Adrenal gland (tissue), 12 donors: ENCODE data around the gene SPATA25. TPM values are rescaled to one million over a fixed set of nuclear protein-coding genes. Genes with fewer than 3 reads are reported as not detected.

Experiments used
- DNase-seq, 7 donors: peaks; one replicate each; pipeline ENCODE4 v3.0.0-alpha.2; 2019 to 2020
- H3K27ac ChIP-seq, 5 donors: fragments of 200-600 bp; sonication (generic) in 4 of 5; 1 replicate in 3 of 5; 2 replicates in 2 of 5; pipeline versions ENCODE4 v1.5.1 to v1.8.0; 2016 to 2020; ENCODE audit warnings: mild to moderate bottlenecking in 1 of 5
- H3K27me3 ChIP-seq: fragments of 200-600 bp; 2 replicates; pipeline ENCODE4 v1.8.0; 2021
- H3K36me3 ChIP-seq, 2 donors: fragments of 200-600 bp; replicated peaks in 1 of 2; 1 replicate in 1 of 2; 2 replicates in 1 of 2; pipeline versions ENCODE4 v1.5.1 to v1.8.0; 2018 to 2022
- H3K4me1 ChIP-seq, 2 donors: fragments of 200-600 bp; replicated peaks in 1 of 2; 1 replicate in 1 of 2; 2 replicates in 1 of 2; pipeline versions ENCODE4 v1.5.1 to v1.8.0; 2018 to 2021
- H3K4me3 ChIP-seq, 4 donors: fragments of 200-600 bp; sonication (generic) in 3 of 4; one replicate each; pipeline ENCODE4 v1.5.1; 2016 to 2018
- H3K9me3 ChIP-seq, 3 donors: fragments of 200-600 bp; sonication (generic) in 1 of 3; replicated peaks in 1 of 3; 1 replicate in 2 of 3; 2 replicates in 1 of 3; pipeline versions ENCODE4 v1.5.1 to v1.8.0; 2016 to 2021
- POLR2A ChIP-seq, 2 donors: fragments of 450-650 bp; IDR thresholded peaks; one replicate each; pipeline ENCODE4 v1.6.1; 2017; ENCODE audit warnings: antibody characterized with exemption in 2 of 2, mild to moderate bottlenecking in 2 of 2, moderate library complexity in 1 of 2
- WGBS, 4 donors: extraction: QIAGEN DNeasy Blood & Tissue Kit in 2 of 4; methylation state at CpG; one replicate each; pipeline versions ENCODE4 v1.1.5 to v1.1.7; 2013 to 2017; 5-methylcytosine and 5-hydroxymethylcytosine counted together
- intact Hi-C, 2 donors: fragments of 100-400 bp; cut with DNase I; formaldehyde crosslinking; loops; one replicate each; pipeline versions ENCODE4 v1.14.1 to v1.15.0; 2022 to 2023
- polyA plus RNA-seq, 3 donors: library from polyadenylated mRNA; stranded (reverse); fragments of 200-250 nt in 2 of 3; fragments of 350-450 nt in 1 of 3; fragmentation: Illumina TruSeq in 1 of 3; extraction: RNeasy Lipid Tissue Mini Kit (QIAGEN cat#74804) in 1 of 3; gene quantifications; one replicate each; pipeline ENCODE4 v1.2.3, GENCODE V29; 2013 to 2014
- total RNA-seq, 9 donors: library from RNA; depleted of rRNA in 4 of 9; stranded (reverse); fragments of >200 nt in 4 of 9; fragments of 120-200 nt in 1 of 9; fragmentation: NEBNext Ultra II Directional in 1 of 9; extraction: Animal tissue kit (Norgen Biotek cat#: 25700) in 1 of 9; gene quantifications; one replicate each; pipeline versions ENCODE4 v1.1.0 to v1.2.4, GENCODE V29; 2013 to 2023
- TF ChIP-seq, protein P1 (sequence below), 6 experiments: fragments of 450-650 bp in 4 of 6; fragments of 200-600 bp in 2 of 6; sonication (generic) in 1 of 6; IDR thresholded peaks; 1 replicate in 5 of 6; 2 replicates in 1 of 6; pipeline versions ENCODE4 v1.5.1 to v1.8.0; 2016 to 2021; ENCODE audit warnings: antibody characterized with exemption in 6 of 6, mild to moderate bottlenecking in 2 of 6, moderate library complexity in 1 of 6
- donor health status: healthy with polysubstance abuse.
- donor health status: Bipolar disorder and iron deficiency.
- donor health status: DM: yes; HTN: yes; CAD: no.
- donor health status: DM: no; HTN: no; CAD: no.
- donor health status: DM: no; HTN: no; CAD: no.
- donor health status: DM: yes; HTN: yes; CAD: no.

The SPATA25 gene
- total and polyA plus RNA-seq, 12 donors = 0.29 to 12.5 (median 2.9) TPM; not detected in 1

DNA sequence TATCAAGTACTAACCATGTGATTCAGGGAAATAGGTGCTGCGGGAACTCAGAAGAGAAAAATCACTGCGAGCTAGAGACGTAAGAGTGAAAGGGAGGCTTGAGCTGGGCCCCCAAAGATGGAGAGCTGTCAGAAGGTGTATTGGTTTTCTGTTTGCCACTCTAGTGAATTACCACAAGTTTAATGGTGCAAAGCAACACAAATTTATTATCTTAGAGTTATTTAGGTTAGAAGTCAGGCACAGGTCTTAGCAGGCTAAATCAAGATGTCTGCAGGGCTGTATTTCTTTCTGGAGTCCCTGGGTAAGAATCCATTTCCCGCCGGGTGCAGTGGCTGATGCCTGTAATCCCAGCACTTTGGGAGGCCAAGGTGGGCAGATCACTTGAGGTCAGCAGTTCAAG is 27.5 kb downstream of the SPATA25 start:
- H3K27me3 ChIP-seq = no peaks in the 10 kb centered on the region
- intact Hi-C loops = no loop called here

DNA sequence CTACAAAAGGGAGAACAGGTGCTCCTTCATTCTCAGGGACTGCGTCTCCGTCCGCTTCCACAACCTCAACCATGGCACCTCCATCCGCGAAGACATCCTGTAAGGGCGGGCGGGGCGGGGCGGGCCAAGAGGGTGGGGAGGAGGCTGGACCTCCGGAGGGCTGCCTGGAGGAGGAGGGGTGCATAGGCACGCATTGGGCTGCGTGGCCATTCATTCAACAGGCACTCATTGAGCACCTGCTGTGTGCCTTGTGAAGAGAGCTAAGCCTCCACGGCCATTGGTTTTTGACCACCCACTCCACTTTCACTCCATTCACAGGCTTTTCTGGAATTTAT is 29.6 kb downstream of the SPATA25 start:
- intact Hi-C loops = no loop called here
- peak overlapping the region in 2 of 4 donors; percentile 61 to 71 for H3K4me3 ChIP-seq
- TF ChIP-seq POLR2A (IDR thresholded peaks at IDR 0.05) = no peak
- TF ChIP-seq, protein P1, sequence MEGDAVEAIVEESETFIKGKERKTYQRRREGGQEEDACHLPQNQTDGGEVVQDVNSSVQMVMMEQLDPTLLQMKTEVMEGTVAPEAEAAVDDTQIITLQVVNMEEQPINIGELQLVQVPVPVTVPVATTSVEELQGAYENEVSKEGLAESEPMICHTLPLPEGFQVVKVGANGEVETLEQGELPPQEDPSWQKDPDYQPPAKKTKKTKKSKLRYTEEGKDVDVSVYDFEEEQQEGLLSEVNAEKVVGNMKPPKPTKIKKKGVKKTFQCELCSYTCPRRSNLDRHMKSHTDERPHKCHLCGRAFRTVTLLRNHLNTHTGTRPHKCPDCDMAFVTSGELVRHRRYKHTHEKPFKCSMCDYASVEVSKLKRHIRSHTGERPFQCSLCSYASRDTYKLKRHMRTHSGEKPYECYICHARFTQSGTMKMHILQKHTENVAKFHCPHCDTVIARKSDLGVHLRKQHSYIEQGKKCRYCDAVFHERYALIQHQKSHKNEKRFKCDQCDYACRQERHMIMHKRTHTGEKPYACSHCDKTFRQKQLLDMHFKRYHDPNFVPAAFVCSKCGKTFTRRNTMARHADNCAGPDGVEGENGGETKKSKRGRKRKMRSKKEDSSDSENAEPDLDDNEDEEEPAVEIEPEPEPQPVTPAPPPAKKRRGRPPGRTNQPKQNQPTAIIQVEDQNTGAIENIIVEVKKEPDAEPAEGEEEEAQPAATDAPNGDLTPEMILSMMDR (IDR thresholded peaks at IDR 0.05) = no peak
- H3K9me3 ChIP-seq = no peaks in the 10 kb centered on the region
- DNase-seq = no peak
- H3K27ac ChIP-seq = peak overlapping the region in 4 of 5 donors; percentile 65 to 91 (median 79)
- H3K4me1 ChIP-seq = peaks cover 20 to 49% of the 10 kb centered on the region in 2 donors
- H3K36me3 ChIP-seq = peaks cover 0 to 6% of the 10 kb centered on the region in 2 donors
- no peaks in the 10 kb centered on the region for H3K27me3 ChIP-seq
- WGBS, 4 donors = 11 to 25% (median 15%) methylated on average over 1 to 13 of the region's 13 CpGs

More for the DNA sequence above, 27.5 kb downstream of the SPATA25 start:
- Histone ChIP-seq H3K36me3 (no peaks in the 10 kb centered on the region), H3K4me3 (no peak overlapping the region), H3K4me1 (peaks cover 18 to 32% of the 10 kb centered on the region in 2 donors), H3K27ac (no peak overlapping the region), H3K9me3 (no peaks in the 10 kb centered on the region)
- 90 to 100% (median 92%) methylated on average over 3 to 5 of the region's 5 CpGs for WGBS, 4 donors
- no peak for TF ChIP-seq POLR2A (IDR thresholded peaks at IDR 0.05)
- TF ChIP-seq, protein P1 (IDR thresholded peaks at IDR 0.05) = no peak
- DNase-seq = no peak

DNA sequence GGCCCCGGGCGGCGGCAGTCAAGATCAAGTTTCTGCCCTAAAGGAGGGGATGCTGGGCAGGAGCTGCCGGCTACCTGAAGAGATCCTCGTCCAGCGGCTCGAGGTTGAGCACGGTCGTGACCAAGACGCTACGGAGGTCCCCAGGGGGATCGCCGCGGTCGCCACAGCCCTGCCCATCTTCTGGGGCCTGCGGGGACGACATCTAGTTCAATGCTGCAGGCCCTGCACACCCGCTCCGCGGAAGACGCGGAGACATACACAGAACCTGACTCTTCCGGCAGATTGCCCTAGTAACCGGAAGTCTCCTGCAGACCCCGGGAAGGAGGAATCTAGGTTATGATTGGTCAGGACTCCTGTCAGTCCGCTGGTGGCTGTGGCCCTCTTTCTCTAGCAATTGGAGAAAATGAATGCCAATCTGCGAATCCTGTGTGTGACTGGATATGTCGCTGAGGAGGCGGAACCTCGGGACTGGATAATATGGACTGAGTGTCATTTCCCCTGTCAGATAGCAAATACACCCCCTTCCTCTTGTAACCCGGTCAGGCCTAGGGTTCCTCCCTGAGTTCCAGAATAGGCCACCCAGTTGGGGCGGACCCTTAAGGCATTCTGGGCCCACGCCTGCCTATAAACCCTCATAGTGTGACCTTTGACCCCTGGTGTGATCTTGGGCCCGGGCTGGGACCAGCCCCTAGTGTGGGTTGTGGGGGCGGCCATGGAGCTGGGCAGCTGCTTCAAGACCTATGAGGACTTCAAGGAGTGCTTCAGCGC is 30.1 kb downstream of the SPATA25 start, which contains the start of the genes ACOT8 and ZSWIM3:
Gene ACOT8, minus strand, starts transcription at position 279 of the 768 bp plus-strand sequence. Its CDS starts 77 bp downstream, at position 202.
Gene ZSWIM3, plus strand, starts transcription at position 501 of the 768 bp plus-strand sequence. Its CDS starts 212 bp downstream, at position 713.
- peaks cover 20 to 49% of the 10 kb centered on the region in 2 donors for H3K4me1 ChIP-seq
- TF ChIP-seq POLR2A (IDR thresholded peaks at IDR 0.05) = peak; percentile 28 to 78
- TF ChIP-seq, protein P1 (IDR thresholded peaks at IDR 0.05) = no peak
- WGBS, 4 donors = 0 to 2% (median 1%) methylated on average over 26 to 36 of the region's 36 CpGs

DNA sequence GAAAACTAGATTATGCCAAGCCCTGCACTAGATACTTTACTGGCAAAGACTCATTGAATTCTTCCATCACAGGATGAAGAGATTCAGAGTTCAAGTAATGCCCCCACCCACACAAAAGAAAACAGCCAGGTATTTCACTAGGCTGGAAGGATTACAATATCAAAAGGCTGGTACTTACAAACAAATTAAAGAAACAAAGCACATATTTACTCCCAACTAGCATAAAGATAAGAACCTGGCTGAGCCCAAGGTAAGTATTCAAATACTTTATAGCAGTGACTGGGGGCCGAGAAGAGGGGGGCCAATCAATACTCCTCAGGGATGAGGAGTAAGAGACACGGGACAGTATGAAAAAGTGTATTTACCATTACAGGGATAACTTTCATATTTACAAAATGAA is 33.9 kb downstream of the SPATA25 start:
- H3K27ac ChIP-seq = no peak overlapping the region
- peaks cover 33 to 64% of the 10 kb centered on the region in 2 donors for H3K4me1 ChIP-seq
- peaks cover 0 to 10% of the 10 kb centered on the region in 2 donors for H3K36me3 ChIP-seq
- no peak overlapping the region for H3K4me3 ChIP-seq
- no peaks in the 10 kb centered on the region for H3K9me3 ChIP-seq
- intact Hi-C loops = no loop called here
- WGBS, 4 donors = 74 to 87% (median 83%) methylated on average over 2 of the region's 2 CpGs
- H3K27me3 ChIP-seq = no peaks in the 10 kb centered on the region
- TF ChIP-seq, protein P1 (IDR thresholded peaks at IDR 0.05) = no peak
- no peak for TF ChIP-seq POLR2A (IDR thresholded peaks at IDR 0.05)
- DNase-seq = no peak

More for the DNA sequence above, 30.1 kb downstream of the SPATA25 start, which contains the start of the genes ACOT8 and ZSWIM3:
- Histone ChIP-seq H3K9me3 (no peaks in the 10 kb centered on the region), H3K36me3 (peaks cover 0 to 6% of the 10 kb centered on the region in 2 donors), H3K27me3 (no peaks in the 10 kb centered on the region), H3K4me3 (peak within 1 kb of the TSS; percentile 61 to 99 (median 78)), H3K27ac (peak within 1 kb of the TSS; percentile 53 to 91 (median 76))
- intact Hi-C loops = no loop called here
- peak; percentile 96 to 100 (median 99) for DNase-seq
